ENCODE results near the gene KRT83. TPM values are rescaled to one million over a fixed set of nuclear protein-coding genes. Genes with fewer than 3 reads are reported as not detected.

The KRT83 gene
- total and polyA plus RNA-seq, 10 of the 15 experiments (the other 5 are each of a cell fraction or from before 2014, with no cell fraction given), result not detected

DNA sequence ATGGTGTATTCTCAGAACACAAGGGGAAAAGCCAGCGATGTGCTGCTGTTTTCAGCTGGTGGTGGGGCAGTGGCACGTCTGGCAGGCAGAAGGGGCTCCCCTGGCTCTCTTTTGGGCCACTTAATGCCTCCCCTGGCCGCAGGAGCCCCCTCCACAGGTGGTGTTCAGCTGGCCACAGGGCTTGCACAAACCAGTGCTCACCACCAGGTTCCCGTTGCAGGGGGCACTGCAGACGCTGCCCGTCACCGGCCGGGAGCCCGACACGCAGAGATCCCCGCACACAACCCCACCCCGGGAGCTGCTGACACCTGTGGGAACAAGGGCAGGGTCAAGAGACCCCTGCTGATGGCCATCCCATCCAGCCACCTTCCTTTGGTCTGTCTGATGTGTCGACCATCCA lies 6.7 kb downstream of the KRT83 start:
- no peaks in the 10 kb centered on the region for H3K9me3 ChIP-seq (replicated peaks; ENCODE audit: control insufficient read depth, insufficient read depth, low read length)
- H3K27ac ChIP-seq (ENCODE audit: control insufficient read depth, insufficient read depth), result no peak overlapping the region
- no peak for ATAC-seq
- DNase-seq (ENCODE audit: low read depth, low spot score), result no peak
- H3K4me1 ChIP-seq (ENCODE audit: control insufficient read depth, insufficient read depth, low read length), result no peaks in the 10 kb centered on the region
- 52% methylated on average over 13 of the region's 13 CpGs for WGBS (ENCODE audit: insufficient coverage, insufficient replicate concordance, low lambda C conversion rate, missing lambda C conversion rate)
- H3K9ac ChIP-seq (ENCODE audit: control insufficient read depth, insufficient read depth, low read length), result no peak overlapping the region
- H4K20me1 ChIP-seq (ENCODE audit: control insufficient read depth, insufficient read depth), result no peaks in the 10 kb centered on the region
- BruUV-seq (replicated peaks), result no TSS peak
- CTCF ChIA-PET, result no interaction called here
- H3K36me3 ChIP-seq (ENCODE audit: control insufficient read depth in 2 of 2, insufficient read depth in 2 of 2, low read length in 1 of 2), result no peaks in the 10 kb centered on the region
- H3K27me3 ChIP-seq (replicated peaks in 1 of 2; ENCODE audit: control insufficient read depth in 2 of 2, insufficient read depth in 2 of 2, low read length in 1 of 2), result peaks cover 6 to 14% of the 10 kb centered on the region in 2 experiments; a peak in 3 of 4 replicates
- POLR2A ChIA-PET, result no interaction called here
- RAD21 ChIA-PET (ENCODE audit: unreplicated experiment), result interaction anchor here (1.4 kb wide), 1 partner anchor 571 kb away, joined by 3 read pairs; no protein-coding TSS in a partner anchor
- H3K4me2 ChIP-seq (ENCODE audit: control insufficient read depth, insufficient read depth), result no peak overlapping the region
- H3K4me3 ChIP-seq, result no peak overlapping the region
- TF ChIP-seq MLLT1 (IDR thresholded peaks at IDR 0.05) (no peak), POLR2AphosphoS2 (IDR thresholded peaks at IDR 0.05; ENCODE audit: low read depth, low read length) (no peak), HDAC6 (IDR thresholded peaks at IDR 0.05; ENCODE audit: unreplicated experiment) (no peak), CBFB (IDR thresholded peaks at IDR 0.05; ENCODE audit: low read depth) (no peak), CHD2 (IDR thresholded peaks at IDR 0.05; ENCODE audit: borderline replicate concordance, low read depth, low read length) (no peak), BCL3 (IDR thresholded peaks at IDR 0.05; ENCODE audit: borderline replicate concordance, insufficient read depth, low read depth, low read length, poor library complexity, severe bottlenecking) (no peak), EED (IDR thresholded peaks at IDR 0.05; ENCODE audit: low read depth) (no peak), SREBF2 (IDR thresholded peaks at IDR 0.05; ENCODE audit: low read length) (no peak), ETV6 (conservative IDR thresholded peaks at IDR 0.05 in 1 of 2, IDR thresholded peaks at IDR 0.05 in 1 of 2; ENCODE audit: borderline replicate concordance in 1 of 2, low read depth in 1 of 2) (no peak), USF2 (IDR thresholded peaks at IDR 0.05; ENCODE audit: borderline replicate concordance, low read depth, low read length) (no peak), NR2C1 (IDR thresholded peaks at IDR 0.05) (no peak), ZBED1 (IDR thresholded peaks at IDR 0.05; ENCODE audit: borderline replicate concordance) (no peak), FOXK2 (IDR thresholded peaks at IDR 0.05) (no peak)
- TF ChIP-seq, protein P1, sequence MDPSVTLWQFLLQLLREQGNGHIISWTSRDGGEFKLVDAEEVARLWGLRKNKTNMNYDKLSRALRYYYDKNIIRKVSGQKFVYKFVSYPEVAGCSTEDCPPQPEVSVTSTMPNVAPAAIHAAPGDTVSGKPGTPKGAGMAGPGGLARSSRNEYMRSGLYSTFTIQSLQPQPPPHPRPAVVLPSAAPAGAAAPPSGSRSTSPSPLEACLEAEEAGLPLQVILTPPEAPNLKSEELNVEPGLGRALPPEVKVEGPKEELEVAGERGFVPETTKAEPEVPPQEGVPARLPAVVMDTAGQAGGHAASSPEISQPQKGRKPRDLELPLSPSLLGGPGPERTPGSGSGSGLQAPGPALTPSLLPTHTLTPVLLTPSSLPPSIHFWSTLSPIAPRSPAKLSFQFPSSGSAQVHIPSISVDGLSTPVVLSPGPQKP (IDR thresholded peaks at IDR 0.05; ENCODE audit: low read depth, low read length), result no peak
- TF ChIP-seq, protein P2, sequence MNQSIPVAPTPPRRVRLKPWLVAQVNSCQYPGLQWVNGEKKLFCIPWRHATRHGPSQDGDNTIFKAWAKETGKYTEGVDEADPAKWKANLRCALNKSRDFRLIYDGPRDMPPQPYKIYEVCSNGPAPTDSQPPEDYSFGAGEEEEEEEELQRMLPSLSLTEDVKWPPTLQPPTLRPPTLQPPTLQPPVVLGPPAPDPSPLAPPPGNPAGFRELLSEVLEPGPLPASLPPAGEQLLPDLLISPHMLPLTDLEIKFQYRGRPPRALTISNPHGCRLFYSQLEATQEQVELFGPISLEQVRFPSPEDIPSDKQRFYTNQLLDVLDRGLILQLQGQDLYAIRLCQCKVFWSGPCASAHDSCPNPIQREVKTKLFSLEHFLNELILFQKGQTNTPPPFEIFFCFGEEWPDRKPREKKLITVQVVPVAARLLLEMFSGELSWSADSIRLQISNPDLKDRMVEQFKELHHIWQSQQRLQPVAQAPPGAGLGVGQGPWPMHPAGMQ (IDR thresholded peaks at IDR 0.05; ENCODE audit: borderline replicate concordance), result no peak
- TF ChIP-seq, protein P3, sequence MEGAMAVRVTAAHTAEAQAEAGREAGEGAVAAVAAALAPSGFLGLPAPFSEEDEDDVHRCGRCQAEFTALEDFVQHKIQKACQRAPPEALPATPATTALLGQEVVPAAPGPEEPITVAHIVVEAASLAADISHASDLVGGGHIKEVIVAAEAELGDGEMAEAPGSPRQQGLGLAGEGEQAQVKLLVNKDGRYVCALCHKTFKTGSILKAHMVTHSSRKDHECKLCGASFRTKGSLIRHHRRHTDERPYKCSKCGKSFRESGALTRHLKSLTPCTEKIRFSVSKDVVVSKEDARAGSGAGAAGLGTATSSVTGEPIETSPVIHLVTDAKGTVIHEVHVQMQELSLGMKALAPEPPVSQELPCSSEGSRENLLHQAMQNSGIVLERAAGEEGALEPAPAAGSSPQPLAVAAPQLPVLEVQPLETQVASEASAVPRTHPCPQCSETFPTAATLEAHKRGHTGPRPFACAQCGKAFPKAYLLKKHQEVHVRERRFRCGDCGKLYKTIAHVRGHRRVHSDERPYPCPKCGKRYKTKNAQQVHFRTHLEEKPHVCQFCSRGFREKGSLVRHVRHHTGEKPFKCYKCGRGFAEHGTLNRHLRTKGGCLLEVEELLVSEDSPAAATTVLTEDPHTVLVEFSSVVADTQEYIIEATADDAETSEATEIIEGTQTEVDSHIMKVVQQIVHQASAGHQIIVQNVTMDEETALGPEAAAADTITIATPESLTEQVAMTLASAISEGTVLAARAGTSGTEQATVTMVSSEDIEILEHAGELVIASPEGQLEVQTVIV (IDR thresholded peaks at IDR 0.05; ENCODE audit: borderline replicate concordance, partially characterized antibody), result no peak
- SMC1A ChIA-PET (ENCODE audit: uncharacterized antibody, unreplicated experiment), result interaction anchor here (1.0 kb wide), 1 partner anchor 20 kb away, joined by 4 read pairs; no protein-coding TSS in a partner anchor
- no peaks in the 10 kb centered on the region for H3K79me2 ChIP-seq (ENCODE audit: control insufficient read depth, insufficient read depth, low read length)
- no peak for FAIRE-seq
- in situ Hi-C loops (cut with MboI) (no loop called here), intact Hi-C loops (cut with micrococcal nuclease; ENCODE audit: unreplicated experiment) (no loop called here)
- H2AFZ ChIP-seq (ENCODE audit: control insufficient read depth, low read depth, low read length), result no peak overlapping the region

Measured in GM12878 (cell line).